Measurements from ENCODE around the gene BCAT1.
A peak's percentile ranks its signal among the peaks of the same experiment; 100 is the strongest.

Gene BCAT1

DNA sequence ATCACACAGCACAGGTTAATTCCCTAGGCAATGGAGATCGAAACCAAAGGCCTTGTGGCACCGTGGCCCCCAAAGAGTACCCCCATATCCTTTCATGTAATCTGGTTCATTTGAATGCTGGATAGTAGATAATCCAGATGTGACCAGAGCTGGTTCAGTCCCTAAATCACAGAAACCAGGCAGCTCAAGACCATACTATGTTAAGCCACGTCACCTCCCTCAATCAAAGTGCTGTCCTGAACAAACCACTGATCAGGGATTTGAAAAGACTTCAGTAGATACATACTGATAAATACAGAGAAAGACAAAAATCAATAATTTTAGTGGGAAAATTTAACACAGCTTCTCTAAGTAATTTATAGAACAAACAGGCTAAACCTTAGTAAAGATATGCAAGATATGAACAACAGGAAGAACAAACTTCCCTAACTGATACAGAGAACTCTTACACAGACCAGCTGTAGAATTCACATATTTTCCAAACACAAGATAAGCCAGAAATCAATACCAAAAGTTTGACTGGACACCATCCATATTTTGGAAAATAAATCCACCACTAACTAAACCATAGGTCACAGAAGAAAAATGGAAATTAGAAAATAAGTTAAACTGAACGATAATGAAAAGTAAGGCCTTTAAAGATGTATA lies 67.1 kb downstream of the BCAT1 start:
- H3K27me3 ChIP-seq (ENCODE audit: control insufficient read depth in 1 of 2, insufficient read depth in 1 of 2, low read length in 2 of 2), result no peaks in the 10 kb centered on the region
- no peak for DNase-seq
- H2BK15ac ChIP-seq (ENCODE audit: low read depth, poor library complexity, severe bottlenecking), result no peak overlapping the region
- no CpG with 5 or more reads among the region's 4 CpGs for WGBS
- peaks cover 2% of the 10 kb centered on the region for H3K4me1 ChIP-seq (ENCODE audit: control insufficient read depth, insufficient read depth, low read depth, low read length)
- no peak overlapping the region for H3K23ac ChIP-seq (ENCODE audit: low read length in 2 of 2)
- H3K18ac ChIP-seq (ENCODE audit: low read depth in 1 of 2, low read length in 2 of 2), result no peak overlapping the region
- H2AFZ ChIP-seq (ENCODE audit: low read depth, low read length), result no peak overlapping the region
- H3K14ac ChIP-seq (ENCODE audit: low read length in 2 of 2), result no peak overlapping the region
- H3K36me3 ChIP-seq (ENCODE audit: control insufficient read depth in 1 of 2, insufficient read depth in 2 of 2, low read depth in 1 of 2, low read length in 2 of 2), result peaks cover 7 to 27% of the 10 kb centered on the region in 2 experiments
- H3K4ac ChIP-seq (ENCODE audit: low read depth in 1 of 2, low read length in 2 of 2), result no peak overlapping the region
- H2BK5ac ChIP-seq (ENCODE audit: low read depth, low read length, poor library complexity, severe bottlenecking), result no peak overlapping the region
- H3K4me2 ChIP-seq (ENCODE audit: low read length, poor library complexity, severe bottlenecking), result no peak overlapping the region
- no peak overlapping the region for H2BK120ac ChIP-seq (ENCODE audit: low read depth, low read length)
- no peak overlapping the region for H2BK12ac ChIP-seq (ENCODE audit: low read length in 2 of 2)
- H4K91ac ChIP-seq (ENCODE audit: low read length), result no peak overlapping the region
- H4K8ac ChIP-seq (ENCODE audit: low read length), result no peak overlapping the region
- no peak overlapping the region for H3K9ac ChIP-seq (ENCODE audit: low read length)
- no peak overlapping the region for H3K4me3 ChIP-seq (ENCODE audit: insufficient read depth in 1 of 2, low read depth in 1 of 2, low read length in 2 of 2)
- no peak overlapping the region for H3K27ac ChIP-seq (ENCODE audit: low read length, poor library complexity, severe bottlenecking)
- H2AK5ac ChIP-seq (ENCODE audit: low read length, severe bottlenecking), result no peak overlapping the region
- H3K79me1 ChIP-seq (replicated peaks; ENCODE audit: low read length, poor library complexity, severe bottlenecking), result peaks cover 9% of the 10 kb centered on the region
- no peaks in the 10 kb centered on the region for H3K9me3 ChIP-seq (ENCODE audit: control insufficient read depth, low read length)

DNA sequence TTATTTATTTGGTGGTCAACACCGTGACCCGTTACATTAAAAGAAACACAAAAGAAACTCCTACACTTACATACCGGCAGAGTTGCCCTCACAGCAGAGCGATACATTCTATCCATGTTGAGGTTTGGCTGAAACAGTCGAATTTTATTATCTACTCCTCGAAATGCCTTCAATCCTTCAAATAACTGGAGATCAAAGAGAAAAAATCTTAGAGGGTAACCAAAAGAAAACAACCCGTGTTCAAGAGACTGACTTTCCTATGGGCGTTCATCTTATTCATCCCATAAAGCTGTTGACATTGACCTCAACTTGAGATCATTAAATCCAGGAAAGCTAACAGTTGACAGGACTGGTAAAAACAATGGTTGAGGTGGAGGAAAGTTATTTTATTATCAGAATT lies 67.7 kb downstream of the BCAT1 start:
- Histone ChIP-seq H3K14ac (ENCODE audit: low read length in 2 of 2) (no peak overlapping the region), H3K4me3 (ENCODE audit: insufficient read depth in 1 of 2, low read depth in 1 of 2, low read length in 2 of 2) (no peak overlapping the region), H3K18ac (ENCODE audit: low read depth in 1 of 2, low read length in 2 of 2) (no peak overlapping the region), H3K4me2 (ENCODE audit: low read length, poor library complexity, severe bottlenecking) (no peak overlapping the region), H2AFZ (ENCODE audit: low read depth, low read length) (no peak overlapping the region), H3K9me3 (ENCODE audit: control insufficient read depth, low read length) (no peaks in the 10 kb centered on the region), H3K23ac (ENCODE audit: low read length in 2 of 2) (no peak overlapping the region), H3K79me1 (replicated peaks; ENCODE audit: low read length, poor library complexity, severe bottlenecking) (peaks cover 9% of the 10 kb centered on the region), H3K4me1 (ENCODE audit: control insufficient read depth, insufficient read depth, low read depth, low read length) (peaks cover 2% of the 10 kb centered on the region), H2AK5ac (ENCODE audit: low read length, severe bottlenecking) (no peak overlapping the region), H3K27ac (ENCODE audit: low read length, poor library complexity, severe bottlenecking) (no peak overlapping the region), H3K4ac (ENCODE audit: low read depth in 1 of 2, low read length in 2 of 2) (no peak overlapping the region), H3K36me3 (ENCODE audit: control insufficient read depth in 1 of 2, insufficient read depth in 2 of 2, low read depth in 1 of 2, low read length in 2 of 2) (peaks cover 7 to 33% of the 10 kb centered on the region in 2 experiments), H2BK15ac (ENCODE audit: low read depth, poor library complexity, severe bottlenecking) (no peak overlapping the region), H4K91ac (ENCODE audit: low read length) (no peak overlapping the region), H3K9ac (ENCODE audit: low read length) (no peak overlapping the region), H3K27me3 (ENCODE audit: control insufficient read depth in 1 of 2, insufficient read depth in 1 of 2, low read length in 2 of 2) (no peaks in the 10 kb centered on the region), H4K8ac (ENCODE audit: low read length) (no peak overlapping the region), H2BK120ac (ENCODE audit: low read depth, low read length) (no peak overlapping the region), H2BK12ac (ENCODE audit: low read length in 2 of 2) (no peak overlapping the region), H2BK5ac (ENCODE audit: low read depth, low read length, poor library complexity, severe bottlenecking) (no peak overlapping the region)
- no peak for DNase-seq
- WGBS, result over 99% methylated on average over 7 of the region's 8 CpGs

DNA sequence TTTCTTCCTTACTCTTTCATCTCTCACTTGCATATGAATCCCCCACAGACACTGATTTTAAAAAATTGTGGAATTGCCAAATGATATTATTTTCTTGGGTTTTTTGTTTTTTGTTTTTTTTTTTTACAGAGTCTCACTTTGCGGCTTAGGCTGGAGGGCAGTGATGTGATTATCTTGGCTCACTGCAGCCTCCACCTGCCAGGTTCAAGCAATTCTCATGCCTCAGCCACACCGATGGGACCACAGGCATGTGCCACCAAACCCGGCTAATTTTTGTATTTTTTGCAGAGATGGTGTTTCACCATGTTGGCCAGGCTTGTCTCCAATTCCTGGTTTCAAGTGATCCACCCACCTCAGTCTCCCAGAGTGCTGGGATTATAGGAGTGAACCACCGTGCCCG lies 68.2 kb downstream of the BCAT1 start:
- H2BK15ac ChIP-seq (ENCODE audit: low read depth, poor library complexity, severe bottlenecking), result no peak overlapping the region
- H3K14ac ChIP-seq (ENCODE audit: low read length in 2 of 2), result no peak overlapping the region
- no peak overlapping the region for H4K91ac ChIP-seq (ENCODE audit: low read length)
- H2BK120ac ChIP-seq (ENCODE audit: low read depth, low read length), result no peak overlapping the region
- no peak overlapping the region for H2BK5ac ChIP-seq (ENCODE audit: low read depth, low read length, poor library complexity, severe bottlenecking)
- DNase-seq, result no peak
- H3K79me1 ChIP-seq (replicated peaks; ENCODE audit: low read length, poor library complexity, severe bottlenecking), result peaks cover 5% of the 10 kb centered on the region
- no peak overlapping the region for H3K23ac ChIP-seq (ENCODE audit: low read length in 2 of 2)
- peaks cover 2% of the 10 kb centered on the region for H3K4me1 ChIP-seq (ENCODE audit: control insufficient read depth, insufficient read depth, low read depth, low read length)
- no peak overlapping the region for H4K8ac ChIP-seq (ENCODE audit: low read length)
- H3K4ac ChIP-seq (ENCODE audit: low read depth in 1 of 2, low read length in 2 of 2), result no peak overlapping the region
- H3K27ac ChIP-seq (ENCODE audit: low read length, poor library complexity, severe bottlenecking), result no peak overlapping the region
- 100% methylated on average over 3 of the region's 5 CpGs for WGBS
- H3K27me3 ChIP-seq (ENCODE audit: control insufficient read depth in 1 of 2, insufficient read depth in 1 of 2, low read length in 2 of 2), result no peaks in the 10 kb centered on the region
- no peak overlapping the region for H2AFZ ChIP-seq (ENCODE audit: low read depth, low read length)
- peak overlapping the region in 1 of 2 experiments; percentile 22 for H3K18ac ChIP-seq (ENCODE audit: low read depth in 1 of 2, low read length in 2 of 2)
- no peak overlapping the region for H3K4me3 ChIP-seq (ENCODE audit: insufficient read depth in 1 of 2, low read depth in 1 of 2, low read length in 2 of 2)
- no peak overlapping the region for H3K9ac ChIP-seq (ENCODE audit: low read length)
- no peaks in the 10 kb centered on the region for H3K9me3 ChIP-seq (ENCODE audit: control insufficient read depth, low read length)
- no peak overlapping the region for H2BK12ac ChIP-seq (ENCODE audit: low read length in 2 of 2)
- peaks cover 7 to 33% of the 10 kb centered on the region in 2 experiments for H3K36me3 ChIP-seq (ENCODE audit: control insufficient read depth in 1 of 2, insufficient read depth in 2 of 2, low read depth in 1 of 2, low read length in 2 of 2)
- no peak overlapping the region for H2AK5ac ChIP-seq (ENCODE audit: low read length, severe bottlenecking)
- H3K4me2 ChIP-seq (ENCODE audit: low read length, poor library complexity, severe bottlenecking), result no peak overlapping the region

- Histone ChIP-seq H4K8ac (ENCODE audit: low read length) (no peak overlapping the region), H3K27ac (ENCODE audit: low read length, poor library complexity, severe bottlenecking) (no peak overlapping the region), H2AK5ac (ENCODE audit: low read length, severe bottlenecking) (no peak overlapping the region), H2BK120ac (ENCODE audit: low read depth, low read length) (no peak overlapping the region), H4K91ac (ENCODE audit: low read length) (no peak overlapping the region), H3K79me1 (replicated peaks; ENCODE audit: low read length, poor library complexity, severe bottlenecking) (peaks cover 5% of the 10 kb centered on the region), H3K27me3 (ENCODE audit: control insufficient read depth in 1 of 2, insufficient read depth in 1 of 2, low read length in 2 of 2) (no peaks in the 10 kb centered on the region), H3K4me2 (ENCODE audit: low read length, poor library complexity, severe bottlenecking) (no peak overlapping the region), H3K23ac (ENCODE audit: low read length in 2 of 2) (no peak overlapping the region), H3K18ac (ENCODE audit: low read depth in 1 of 2, low read length in 2 of 2) (no peak overlapping the region), H3K4me3 (ENCODE audit: insufficient read depth in 1 of 2, low read depth in 1 of 2, low read length in 2 of 2) (no peak overlapping the region), H3K4me1 (ENCODE audit: control insufficient read depth, insufficient read depth, low read depth, low read length) (peaks cover 2% of the 10 kb centered on the region), H2BK5ac (ENCODE audit: low read depth, low read length, poor library complexity, severe bottlenecking) (no peak overlapping the region), H3K9me3 (ENCODE audit: control insufficient read depth, low read length) (no peaks in the 10 kb centered on the region), H3K36me3 (ENCODE audit: control insufficient read depth in 1 of 2, insufficient read depth in 2 of 2, low read depth in 1 of 2, low read length in 2 of 2) (peaks cover 7 to 43% of the 10 kb centered on the region in 2 experiments), H2AFZ (ENCODE audit: low read depth, low read length) (no peak overlapping the region), H3K4ac (ENCODE audit: low read depth in 1 of 2, low read length in 2 of 2) (no peak overlapping the region), H2BK12ac (ENCODE audit: low read length in 2 of 2) (no peak overlapping the region), H2BK15ac (ENCODE audit: low read depth, poor library complexity, severe bottlenecking) (no peak overlapping the region), H3K14ac (ENCODE audit: low read length in 2 of 2) (no peak overlapping the region), H3K9ac (ENCODE audit: low read length) (peak overlapping the region; percentile 45)
- WGBS, result 88% methylated on average over 2 of the region's 2 CpGs
- DNase-seq, result peak; percentile 20
Measured at GRCh38 chr12:24879644-24880043, 69.3 kb downstream of the BCAT1 start.

Data from mesenchymal stem cell (in vitro differentiated cells and primary cell).